RWPE2 (cell line): ENCODE data around the gene SPATA17.

Source experiments
- ATAC-seq: fragments of 200-7000 bp; cut with Tn5 transposase; 3 replicates; pipeline ENCODE4 v1.9.1; 2021; ENCODE audit warnings: low read depth
- DNase-seq: peaks from one replicate; pipeline ENCODE4 v3.0.0-alpha.2; 2020; ENCODE audit warnings: low spot score
- H3K27ac ChIP-seq: fragments of 450-650 bp; 2 replicates; pipeline ENCODE4 v1.5.1; 2017; ENCODE audit warnings: mild to moderate bottlenecking; ENCODE audit not compliant: poor library complexity, severe bottlenecking
- H3K27me3 ChIP-seq: fragments of 250-450 bp; sonication (Bioruptor Pico); 2 replicates; pipeline ENCODE4 v1.5.1; 2021; ENCODE audit warnings: mild to moderate bottlenecking, moderate library complexity; ENCODE audit not compliant: insufficient read depth, poor library complexity, severe bottlenecking
- H3K36me3 ChIP-seq: fragments of 250-450 bp; sonication (Bioruptor Pico); 2 replicates; pipeline ENCODE4 v1.5.1; 2020; ENCODE audit warnings: low read depth, mild to moderate bottlenecking, moderate library complexity
- H3K4me1 ChIP-seq: fragments of 250-450 bp; sonication (Bioruptor Pico); 2 replicates; pipeline ENCODE4 v1.5.1; 2021; ENCODE audit warnings: mild to moderate bottlenecking, moderate library complexity; ENCODE audit not compliant: insufficient read depth, poor library complexity, severe bottlenecking
- H3K4me3 ChIP-seq: fragments of 250-450 bp; sonication (Bioruptor Pico); 2 replicates; pipeline ENCODE4 v1.5.1; 2021; ENCODE audit warnings: mild to moderate bottlenecking, moderate library complexity; ENCODE audit not compliant: severe bottlenecking
- H3K9me3 ChIP-seq: fragments of 250-450 bp; sonication (Bioruptor Pico); 2 replicates; pipeline ENCODE4 v1.5.1; 2021; ENCODE audit warnings: mild to moderate bottlenecking, moderate library complexity; ENCODE audit not compliant: severe bottlenecking
- CTCF ChIP-seq: fragments of 450-650 bp; IDR thresholded peaks from one replicate; pipeline ENCODE4 v1.5.1; 2017; ENCODE audit warnings: mild to moderate bottlenecking, moderate library complexity; ENCODE audit not compliant: poor library complexity, severe bottlenecking

SPATA17 gene

GRCh38 chr1:217647791-217648190, 16.6 kb downstream of the SPATA17 start:
- Histone ChIP-seq H3K4me3 (no peak overlapping the region), H3K27ac (no peak overlapping the region), H3K27me3 (no peaks in the 10 kb centered on the region), H3K36me3 (no peaks in the 10 kb centered on the region), H3K4me1 (no peaks in the 10 kb centered on the region), H3K9me3 (no peaks in the 10 kb centered on the region)
- DNase-seq (no peak), ATAC-seq (no peak)
- no peak for TF ChIP-seq CTCF

- DNase-seq, result no peak
- Histone ChIP-seq H3K36me3 (no peaks in the 10 kb centered on the region), H3K4me1 (no peaks in the 10 kb centered on the region), H3K9me3 (no peaks in the 10 kb centered on the region), H3K4me3 (no peak overlapping the region), H3K27me3 (no peaks in the 10 kb centered on the region), H3K27ac (no peak overlapping the region)
- no peak for ATAC-seq
- TF ChIP-seq CTCF, result no peak
Measured at GRCh38 chr1:217650674-217651073, 19.5 kb downstream of the SPATA17 start.

GRCh38 chr1:217660353-217661062, 29.4 kb downstream of the SPATA17 start:
- Histone ChIP-seq H3K27me3 (no peaks in the 10 kb centered on the region), H3K36me3 (no peaks in the 10 kb centered on the region), H3K27ac (peak overlapping the region; percentile 81), H3K4me3 (no peak overlapping the region), H3K4me1 (peaks cover 10% of the 10 kb centered on the region), H3K9me3 (no peaks in the 10 kb centered on the region)
- ATAC-seq (peak; percentile 98), DNase-seq (no peak)
- peak; percentile 57 for TF ChIP-seq CTCF

GRCh38 chr1:217661407-217661806, 30.3 kb downstream of the SPATA17 start:
- H3K36me3 ChIP-seq, result no peaks in the 10 kb centered on the region
- peak overlapping the region; percentile 81 for H3K27ac ChIP-seq
- no peaks in the 10 kb centered on the region for H3K27me3 ChIP-seq
- H3K9me3 ChIP-seq, result no peaks in the 10 kb centered on the region
- peaks cover 10% of the 10 kb centered on the region for H3K4me1 ChIP-seq
- no peak for TF ChIP-seq CTCF
- no peak overlapping the region for H3K4me3 ChIP-seq
- DNase-seq (no peak), ATAC-seq (no peak)

- ATAC-seq, result no peak
Measured at GRCh38 chr1:217668351-217668940, 37.3 kb downstream of the SPATA17 start.

More at GRCh38 chr1:217668351-217668940, 37.3 kb downstream of the SPATA17 start:
- no peak overlapping the region for H3K27ac ChIP-seq
- H3K9me3 ChIP-seq, result no peaks in the 10 kb centered on the region
- no peak for TF ChIP-seq CTCF
- no peaks in the 10 kb centered on the region for H3K4me1 ChIP-seq
- no peak for DNase-seq
- H3K36me3 ChIP-seq, result no peaks in the 10 kb centered on the region
- H3K27me3 ChIP-seq, result no peaks in the 10 kb centered on the region
- no peak overlapping the region for H3K4me3 ChIP-seq
